CMK (cell line): ENCODE results near the gene LAD1.

Experiments
- DNase-seq: peaks from one replicate; pipeline ENCODE4 v3.0.0-alpha.2; 2010; ENCODE audit warnings: low read depth

Gene LAD1

GRCh38 chr1:201363467-201363866 is 35.7 kb downstream of the LAD1 start:
- no peak for DNase-seq

GRCh38 chr1:201362906-201363305 is 36.2 kb downstream of the LAD1 start:
- no peak for DNase-seq

GRCh38 chr1:201361652-201362504 is 37.2 kb downstream of the LAD1 start:
- DNase-seq, result no peak

- no peak for DNase-seq
Measured at GRCh38 chr1:201360901-201361651, 38.0 kb downstream of the LAD1 start.

- no peak for DNase-seq
Measured at GRCh38 chr1:201360486-201360885, 38.6 kb downstream of the LAD1 start.

GRCh38 chr1:201359873-201360210 is 39.3 kb downstream of the LAD1 start:
- no peak for DNase-seq

- no peak for DNase-seq
Measured at GRCh38 chr1:201359031-201359872, 39.9 kb downstream of the LAD1 start.

GRCh38 chr1:201358596-201358995 is 40.5 kb downstream of the LAD1 start:
- DNase-seq, result no peak

- no peak for DNase-seq
Measured at GRCh38 chr1:201357636-201358348, 41.3 kb downstream of the LAD1 start.

GRCh38 chr1:201357211-201357610 is 41.9 kb downstream of the LAD1 start:
- no peak for DNase-seq

GRCh38 chr1:201356701-201357100 is 42.4 kb downstream of the LAD1 start:
- no peak for DNase-seq

GRCh38 chr1:201356236-201356635 is 42.9 kb downstream of the LAD1 start:
- no peak for DNase-seq

GRCh38 chr1:201355471-201355870 is 43.7 kb downstream of the LAD1 start:
- no peak for DNase-seq

- no peak for DNase-seq
Measured at GRCh38 chr1:201354901-201355295, 44.2 kb downstream of the LAD1 start.

GRCh38 chr1:201354151-201354900 is 44.8 kb downstream of the LAD1 start:
- no peak for DNase-seq

GRCh38 chr1:201353186-201353940 is 45.8 kb downstream of the LAD1 start:
- DNase-seq, result no peak

- DNase-seq, result no peak
Measured at GRCh38 chr1:201351617-201352016, 47.5 kb downstream of the LAD1 start.

GRCh38 chr1:201350884-201351283 is 48.2 kb downstream of the LAD1 start:
- DNase-seq, result no peak

- no peak for DNase-seq
Measured at GRCh38 chr1:201350361-201350725, 48.8 kb downstream of the LAD1 start.

GRCh38 chr1:201349092-201349491 is 50.0 kb downstream of the LAD1 start:
- DNase-seq, result no peak

GRCh38 chr1:201348211-201348566 is 50.9 kb downstream of the LAD1 start:
- DNase-seq, result no peak
